ENCODE data around the gene SLC25A25. TPM values are rescaled to one million over a fixed set of nuclear protein-coding genes. Genes with fewer than 3 reads are reported as not detected.

The SLC25A25 gene
- total and polyA plus RNA-seq, 3 experiments from 2014 or later: 17.7 to 19.8 (median 17.8) TPM

GRCh38 chr9:128094950-128095544, 27.0 kb downstream of the SLC25A25 start:
- Histone ChIP-seq H3K27me3 (ENCODE audit: insufficient read depth, low read length, poor library complexity, severe bottlenecking) (no peaks in the 10 kb centered on the region), H3K4me1 (ENCODE audit: insufficient read depth, low read length) (peaks cover 83% of the 10 kb centered on the region), H3K9me3 (ENCODE audit: low read length) (no peaks in the 10 kb centered on the region), H3K36me3 (ENCODE audit: insufficient read depth, low read length) (peaks cover 8% of the 10 kb centered on the region), H3K4me3 (ENCODE audit: low read length) (no peak overlapping the region), H3K27ac (ENCODE audit: low read depth, low read length) (peak overlapping the region; percentile 72)
- ChIA-PET POLR2A (no interaction called here), CTCF (no interaction called here)
- no peaks in the 10 kb centered on the region for H3K9me3 Mint-ChIP-seq
- no peak for DNase-seq
- H3K27me3 Mint-ChIP-seq: peaks cover 0 to 2% of the 10 kb centered on the region in 2 donors
- peaks cover 58 to 86% (median 71%) of the 10 kb centered on the region in 3 donors for H3K4me1 Mint-ChIP-seq
- H3K4me3 Mint-ChIP-seq: no peak overlapping the region
- H3K27ac Mint-ChIP-seq: peak overlapping the region in 7 of 8 donors; percentile 24 to 94 (median 76)
- H3K36me3 Mint-ChIP-seq: peaks cover 0 to 50% (median 4%) of the 10 kb centered on the region in 3 donors

- peaks cover 3 to 54% (median 7%) of the 10 kb centered on the region in 3 donors for H3K36me3 Mint-ChIP-seq
- ChIA-PET CTCF (interaction anchor here (1.1 to 2.2 kb wide), 3 partner anchors 18 to 155 kb away, joined by 3 to 7 read pairs (median 3); no protein-coding TSS in a partner anchor), POLR2A (interaction anchor here (0.6 kb wide), 1 partner anchor 10 kb away, joined by 5 read pairs; no protein-coding TSS in a partner anchor)
- H3K4me3 Mint-ChIP-seq: no peak overlapping the region
- no peaks in the 10 kb centered on the region for H3K9me3 ChIP-seq (ENCODE audit: low read length)
- no peak for DNase-seq
- peaks cover 16% of the 10 kb centered on the region for H3K36me3 ChIP-seq (ENCODE audit: insufficient read depth, low read length)
- H3K4me3 ChIP-seq (ENCODE audit: low read length): no peak overlapping the region
- H3K27ac Mint-ChIP-seq: peak overlapping the region in 5 of 8 donors; percentile 17 to 60 (median 44)
- H3K4me1 ChIP-seq (ENCODE audit: insufficient read depth, low read length): peaks cover 74% of the 10 kb centered on the region
- peaks cover 0 to 2% of the 10 kb centered on the region in 2 donors for H3K27me3 Mint-ChIP-seq
- H3K27me3 ChIP-seq (ENCODE audit: insufficient read depth, low read length, poor library complexity, severe bottlenecking): no peaks in the 10 kb centered on the region
- no peaks in the 10 kb centered on the region for H3K9me3 Mint-ChIP-seq
- H3K4me1 Mint-ChIP-seq: peaks cover 51 to 83% (median 58%) of the 10 kb centered on the region in 3 donors
- peak overlapping the region; percentile 33 for H3K27ac ChIP-seq (ENCODE audit: low read depth, low read length)
These were observed 28.8 kb downstream of the SLC25A25 start for GRCh38 chr9:128096616-128097536.

GRCh38 chr9:128097543-128098296, 29.7 kb downstream of the SLC25A25 start:
- H3K4me1 ChIP-seq (ENCODE audit: insufficient read depth, low read length): peaks cover 67% of the 10 kb centered on the region
- Mint-ChIP-seq H3K36me3 (peaks cover 3 to 56% (median 11%) of the 10 kb centered on the region in 3 donors), H3K9me3 (no peaks in the 10 kb centered on the region), H3K4me3 (no peak overlapping the region), H3K4me1 (peaks cover 46 to 83% (median 54%) of the 10 kb centered on the region in 3 donors), H3K27me3 (peaks cover 0 to 2% of the 10 kb centered on the region in 2 donors), H3K27ac (peak overlapping the region in 5 of 8 donors; percentile 12 to 70 (median 47))
- no peak overlapping the region for H3K4me3 ChIP-seq (ENCODE audit: low read length)
- DNase-seq: no peak
- no peaks in the 10 kb centered on the region for H3K9me3 ChIP-seq (ENCODE audit: low read length)
- H3K36me3 ChIP-seq (ENCODE audit: insufficient read depth, low read length): peaks cover 24% of the 10 kb centered on the region
- peak overlapping the region; percentile 54 for H3K27ac ChIP-seq (ENCODE audit: low read depth, low read length)
- H3K27me3 ChIP-seq (ENCODE audit: insufficient read depth, low read length, poor library complexity, severe bottlenecking): no peaks in the 10 kb centered on the region
- ChIA-PET CTCF (interaction anchor here (1.1 to 2.2 kb wide), 3 partner anchors 19 to 155 kb away, joined by 3 to 7 read pairs (median 3); no protein-coding TSS in a partner anchor), POLR2A (no interaction called here)

- CTCF ChIA-PET: interaction anchor here (1.1 to 2.2 kb wide), 2 partner anchors 19 to 156 kb away, joined by 3 to 7 read pairs; no protein-coding TSS in a partner anchor
- no peak overlapping the region for H3K4me3 ChIP-seq (ENCODE audit: low read length)
- H3K9me3 ChIP-seq (ENCODE audit: low read length): no peaks in the 10 kb centered on the region
- peak overlapping the region; percentile 54 for H3K27ac ChIP-seq (ENCODE audit: low read depth, low read length)
- POLR2A ChIA-PET: no interaction called here
- Mint-ChIP-seq H3K4me1 (peaks cover 46 to 83% (median 54%) of the 10 kb centered on the region in 3 donors), H3K27ac (peak overlapping the region in 6 of 8 donors; percentile 47 to 74 (median 60)), H3K36me3 (peaks cover 3 to 57% (median 11%) of the 10 kb centered on the region in 3 donors), H3K9me3 (no peaks in the 10 kb centered on the region), H3K4me3 (no peak overlapping the region), H3K27me3 (peaks cover 0 to 2% of the 10 kb centered on the region in 2 donors)
- H3K4me1 ChIP-seq (ENCODE audit: insufficient read depth, low read length): peaks cover 68% of the 10 kb centered on the region
- H3K27me3 ChIP-seq (ENCODE audit: insufficient read depth, low read length, poor library complexity, severe bottlenecking): no peaks in the 10 kb centered on the region
- DNase-seq: peak in 2 of 5 donors; percentile 14 to 66
- peaks cover 32% of the 10 kb centered on the region for H3K36me3 ChIP-seq (ENCODE audit: insufficient read depth, low read length)
These were observed 30.5 kb downstream of the SLC25A25 start for GRCh38 chr9:128098297-128099230.

- Histone ChIP-seq H3K27ac (ENCODE audit: low read depth, low read length) (peak overlapping the region; percentile 54), H3K4me1 (ENCODE audit: insufficient read depth, low read length) (peaks cover 67% of the 10 kb centered on the region)
These were observed 31.3 kb downstream of the SLC25A25 start for GRCh38 chr9:128099231-128099931.

GRCh38 chr9:128099932-128100491, 32.0 kb downstream of the SLC25A25 start:
- H3K9me3 Mint-ChIP-seq: no peaks in the 10 kb centered on the region
- ChIA-PET POLR2A (no interaction called here), CTCF (interaction anchor here (0.7 kb wide), 1 partner anchor 24 kb away, joined by 3 read pairs; no protein-coding TSS in a partner anchor)
- H3K9me3 ChIP-seq (ENCODE audit: low read length): no peaks in the 10 kb centered on the region
- peak overlapping the region; percentile 54 for H3K27ac ChIP-seq (ENCODE audit: low read depth, low read length)
- H3K4me3 Mint-ChIP-seq: no peak overlapping the region
- H3K4me3 ChIP-seq (ENCODE audit: low read length): no peak overlapping the region
- peaks cover 61% of the 10 kb centered on the region for H3K4me1 ChIP-seq (ENCODE audit: insufficient read depth, low read length)
- peak overlapping the region in 3 of 8 donors; percentile 4 to 26 (median 19) for H3K27ac Mint-ChIP-seq
- H3K36me3 Mint-ChIP-seq: peaks cover 3 to 60% (median 10%) of the 10 kb centered on the region in 3 donors
- peaks cover 38 to 74% (median 45%) of the 10 kb centered on the region in 3 donors for H3K4me1 Mint-ChIP-seq
- H3K27me3 Mint-ChIP-seq: no peaks in the 10 kb centered on the region
- H3K27me3 ChIP-seq (ENCODE audit: insufficient read depth, low read length, poor library complexity, severe bottlenecking): no peaks in the 10 kb centered on the region
- peaks cover 32% of the 10 kb centered on the region for H3K36me3 ChIP-seq (ENCODE audit: insufficient read depth, low read length)
- DNase-seq: no peak

More at GRCh38 chr9:128099231-128099931, 31.3 kb downstream of the SLC25A25 start:
- Histone ChIP-seq H3K36me3 (ENCODE audit: insufficient read depth, low read length) (peaks cover 37% of the 10 kb centered on the region), H3K9me3 (ENCODE audit: low read length) (no peaks in the 10 kb centered on the region), H3K27me3 (ENCODE audit: insufficient read depth, low read length, poor library complexity, severe bottlenecking) (no peaks in the 10 kb centered on the region), H3K4me3 (ENCODE audit: low read length) (no peak overlapping the region)
- peak overlapping the region in 6 of 8 donors; percentile 4 to 54 (median 31) for H3K27ac Mint-ChIP-seq
- DNase-seq: peak in 1 of 5 donors; percentile 29
- H3K4me1 Mint-ChIP-seq: peaks cover 43 to 80% (median 51%) of the 10 kb centered on the region in 3 donors
- ChIA-PET POLR2A (no interaction called here), CTCF (interaction anchor here (0.7 kb wide), 1 partner anchor 23 kb away, joined by 3 read pairs; no protein-coding TSS in a partner anchor)
- peaks cover 0 to 2% of the 10 kb centered on the region in 2 donors for H3K27me3 Mint-ChIP-seq
- peaks cover 3 to 61% (median 11%) of the 10 kb centered on the region in 3 donors for H3K36me3 Mint-ChIP-seq
- H3K4me3 Mint-ChIP-seq: no peak overlapping the region
- no peaks in the 10 kb centered on the region for H3K9me3 Mint-ChIP-seq
